Breast epithelium (tissue), 4 donors: ENCODE results near the gene HOXA6. TPM values are rescaled to one million over a fixed set of nuclear protein-coding genes. Genes with fewer than 3 reads are reported as not detected.

Source experiments
- DNase-seq, 2 donors: peaks; one replicate each; pipeline ENCODE4 v3.0.0-alpha.2; 2019; ENCODE audit warnings: low spot score in 2 of 2
- H3K27ac ChIP-seq, 2 donors: fragments of 200-600 bp; sonication (generic) in 1 of 2; one replicate each; pipeline ENCODE4 v1.5.1; 2016 to 2019; ENCODE audit warnings: mild to moderate bottlenecking in 1 of 2
- H3K27me3 ChIP-seq, 2 donors: fragments of 200-600 bp; sonication (generic) in 1 of 2; one replicate each; pipeline versions ENCODE4 v1.5.1 to v1.6.0; 2017 to 2019; ENCODE audit warnings: control low read depth in 1 of 2, mild to moderate bottlenecking in 1 of 2
- H3K36me3 ChIP-seq: fragments of 200-600 bp; one replicate; pipeline ENCODE4 v1.5.1; 2019
- H3K4me1 ChIP-seq, 2 donors: fragments of 200-600 bp; sonication (generic); one replicate each; pipeline ENCODE4 v1.5.1; 2016 to 2019; ENCODE audit warnings: control low read depth in 1 of 2
- H3K4me3 ChIP-seq, 3 donors: fragments of 200-600 bp; sonication (generic); 1 replicate in 2 of 3; 2 replicates in 1 of 3; pipeline ENCODE4 v1.5.1; 2016 to 2019; ENCODE audit warnings: mild to moderate bottlenecking in 3 of 3, moderate library complexity in 2 of 3
- H3K9me3 ChIP-seq, 2 donors: fragments of 200-600 bp; sonication (generic) in 1 of 2; one replicate each; pipeline ENCODE4 v1.5.1; 2016 to 2019; ENCODE audit warnings: control low read depth in 1 of 2
- CTCF ChIP-seq, 3 donors: fragments of 450-650 bp; IDR thresholded peaks; one replicate each; pipeline ENCODE4 v1.5.1; 2016 to 2017; ENCODE audit warnings: antibody characterized with exemption in 3 of 3, mild to moderate bottlenecking in 3 of 3, moderate library complexity in 3 of 3
- POLR2A ChIP-seq: fragments of 450-650 bp; IDR thresholded peaks from one replicate; pipeline ENCODE4 v1.6.1; 2016; ENCODE audit warnings: antibody characterized with exemption, mild to moderate bottlenecking, moderate library complexity
- POLR2AphosphoS5 ChIP-seq, 3 donors: sonication (generic); formaldehyde crosslinking; IDR thresholded peaks; one replicate each; pipeline ENCODE4 v1.6.1; 2017; ENCODE audit warnings: antibody characterized with exemption in 3 of 3
- intact Hi-C: fragments of 100-400 bp; cut with DNase I; formaldehyde crosslinking; loops from one replicate; pipeline ENCODE4 v1.15.1; 2023; ENCODE audit warnings: low total_unique reads
- total RNA-seq, 3 donors: library from RNA; depleted of rRNA; stranded (reverse); fragments of >200 nt; gene quantifications; one replicate each; pipeline ENCODE4 v1.1.0, GENCODE V29; 2016

The HOXA6 gene
- total RNA-seq, 3 donors from 2014 or later = 7.9 to 16.0 (median 9.0) TPM

- intact Hi-C loops = no loop called here
- Histone ChIP-seq H3K36me3 (no peaks in the 10 kb centered on the region), H3K9me3 (no peaks in the 10 kb centered on the region), H3K4me1 (peaks cover 0 to 3% of the 10 kb centered on the region in 2 donors), H3K27me3 (no peaks in the 10 kb centered on the region), H3K27ac (peak overlapping the region; percentile 98 to 100), H3K4me3 (peak overlapping the region; percentile 28 to 90 (median 73))
- TF ChIP-seq POLR2A (no peak), POLR2AphosphoS5 (IDR thresholded peaks at IDR 0.05) (peak in 2 of 3 donors; percentile 33 to 41)
- DNase-seq = peak in 1 of 2 donors; percentile 69
These were observed 32.1 kb downstream of the HOXA6 start for GRCh38 chr7:27115221-27116026.

- peak overlapping the region; percentile 98 to 100 for H3K27ac ChIP-seq
- DNase-seq = no peak
- H3K4me3 ChIP-seq = peak overlapping the region; percentile 28 to 90 (median 73)
- no peak for TF ChIP-seq POLR2AphosphoS5 (IDR thresholded peaks at IDR 0.05)
- no peak for TF ChIP-seq CTCF (IDR thresholded peaks at IDR 0.05)
- no peak for TF ChIP-seq POLR2A
- no peaks in the 10 kb centered on the region for H3K9me3 ChIP-seq
- intact Hi-C loops = no loop called here
- peaks cover 0 to 3% of the 10 kb centered on the region in 2 donors for H3K4me1 ChIP-seq
- no peaks in the 10 kb centered on the region for H3K36me3 ChIP-seq
- H3K27me3 ChIP-seq = no peaks in the 10 kb centered on the region
These were observed 32.7 kb downstream of the HOXA6 start for GRCh38 chr7:27114881-27115220.

- Histone ChIP-seq H3K4me1 (peaks cover 0 to 3% of the 10 kb centered on the region in 2 donors), H3K27me3 (no peaks in the 10 kb centered on the region), H3K4me3 (peak overlapping the region; percentile 54 to 90 (median 73)), H3K27ac (peak overlapping the region; percentile 98 to 100), H3K36me3 (no peaks in the 10 kb centered on the region), H3K9me3 (no peaks in the 10 kb centered on the region)
- intact Hi-C loops = no loop called here
- TF ChIP-seq POLR2AphosphoS5 (IDR thresholded peaks at IDR 0.05) (no peak), POLR2A (no peak), CTCF (IDR thresholded peaks at IDR 0.05) (peak in 1 of 3 donors; percentile 18)
- peak in 1 of 2 donors; percentile 64 for DNase-seq
These were observed 33.4 kb downstream of the HOXA6 start for GRCh38 chr7:27113991-27114769.

GRCh38 chr7:27112955-27113949, 34.3 kb downstream of the HOXA6 start:
- Histone ChIP-seq H3K36me3 (no peaks in the 10 kb centered on the region), H3K27me3 (no peaks in the 10 kb centered on the region), H3K27ac (peak overlapping the region; percentile 98 to 100), H3K4me3 (peak overlapping the region; percentile 54 to 90 (median 73)), H3K9me3 (no peaks in the 10 kb centered on the region), H3K4me1 (no peaks in the 10 kb centered on the region)
- peak in 1 of 2 donors; percentile 23 for DNase-seq
- intact Hi-C loops = no loop called here
- TF ChIP-seq CTCF (IDR thresholded peaks at IDR 0.05) (no peak), POLR2AphosphoS5 (IDR thresholded peaks at IDR 0.05) (peak; percentile 40 to 57 (median 48)), POLR2A (no peak)

GRCh38 chr7:27112361-27112760, 35.2 kb downstream of the HOXA6 start:
- DNase-seq = no peak
- H3K4me3 ChIP-seq = peak overlapping the region in 2 of 3 donors; percentile 73 to 90
- H3K9me3 ChIP-seq = no peaks in the 10 kb centered on the region
- H3K36me3 ChIP-seq = no peaks in the 10 kb centered on the region
- no peaks in the 10 kb centered on the region for H3K27me3 ChIP-seq
- TF ChIP-seq CTCF (IDR thresholded peaks at IDR 0.05) = no peak
- TF ChIP-seq POLR2A = no peak
- TF ChIP-seq POLR2AphosphoS5 (IDR thresholded peaks at IDR 0.05) = no peak
- no peaks in the 10 kb centered on the region for H3K4me1 ChIP-seq
- intact Hi-C loops = no loop called here
- H3K27ac ChIP-seq = peak overlapping the region; percentile 98 to 100
